ENCODE data around the gene FAM43A.

The FAM43A gene

DNA sequence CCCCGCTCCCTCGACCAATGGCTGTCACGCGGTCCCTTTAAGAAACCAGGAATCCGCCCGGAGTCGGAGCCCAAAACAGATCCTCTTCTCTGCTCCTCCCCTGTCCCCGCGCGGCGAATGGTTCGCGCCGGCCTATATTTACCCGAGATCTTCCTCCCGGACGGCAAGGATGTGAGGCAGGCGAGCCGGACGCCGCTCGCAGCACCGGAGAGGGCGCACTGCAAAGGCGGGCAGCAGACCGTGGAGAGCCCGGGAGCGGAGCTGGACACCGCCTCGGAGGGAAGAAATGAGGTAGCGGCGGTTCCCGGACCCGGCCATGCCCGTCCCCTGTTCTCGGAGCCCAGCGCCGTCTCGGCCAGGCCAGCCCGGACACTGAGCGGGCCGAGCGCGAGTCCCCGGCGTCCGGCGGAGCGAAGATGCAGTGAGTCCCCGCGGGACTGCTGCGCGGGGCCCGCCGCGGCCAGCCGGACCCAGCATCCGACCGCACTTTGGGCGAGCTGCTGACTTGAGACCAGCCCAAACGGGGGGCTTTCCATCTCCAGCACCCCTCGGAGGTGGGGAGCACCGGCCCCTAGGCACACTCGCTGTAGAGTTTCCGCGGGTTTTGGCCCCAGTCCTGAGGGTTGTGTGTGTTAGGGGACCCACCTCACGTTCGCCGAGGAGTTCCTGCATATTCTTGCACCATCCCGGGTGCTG, at the start of gene FAM43A:
Gene FAM43A (plus strand): TSS at position 166 of the 696 bp plus-strand sequence. CDS start 944 bp downstream, outside the sequence.
- DNase-seq: peak; percentile 86 to 90

DNA sequence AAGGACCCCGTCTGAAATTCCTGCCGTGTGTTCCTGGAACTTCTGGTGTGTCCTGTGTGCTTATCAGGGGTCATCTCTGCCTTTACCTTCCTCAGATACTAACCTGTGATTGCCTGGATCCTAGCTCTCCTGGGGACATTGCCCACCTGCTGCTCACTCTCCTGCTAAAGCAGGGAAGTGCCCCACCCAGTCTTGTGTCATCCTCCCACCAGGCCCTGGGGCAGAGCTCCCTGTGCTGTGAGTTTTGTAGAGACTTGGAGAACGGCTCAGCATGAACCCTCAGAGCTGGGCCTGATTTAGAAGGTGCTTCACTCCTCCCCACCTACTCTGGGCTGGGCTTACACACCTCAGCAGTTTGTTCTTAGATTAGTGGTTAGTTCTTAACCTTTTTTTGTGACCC, 48.6 kb upstream of the FAM43A start:
- DNase-seq: peak in 1 of 2 experiments; percentile 10

DNA sequence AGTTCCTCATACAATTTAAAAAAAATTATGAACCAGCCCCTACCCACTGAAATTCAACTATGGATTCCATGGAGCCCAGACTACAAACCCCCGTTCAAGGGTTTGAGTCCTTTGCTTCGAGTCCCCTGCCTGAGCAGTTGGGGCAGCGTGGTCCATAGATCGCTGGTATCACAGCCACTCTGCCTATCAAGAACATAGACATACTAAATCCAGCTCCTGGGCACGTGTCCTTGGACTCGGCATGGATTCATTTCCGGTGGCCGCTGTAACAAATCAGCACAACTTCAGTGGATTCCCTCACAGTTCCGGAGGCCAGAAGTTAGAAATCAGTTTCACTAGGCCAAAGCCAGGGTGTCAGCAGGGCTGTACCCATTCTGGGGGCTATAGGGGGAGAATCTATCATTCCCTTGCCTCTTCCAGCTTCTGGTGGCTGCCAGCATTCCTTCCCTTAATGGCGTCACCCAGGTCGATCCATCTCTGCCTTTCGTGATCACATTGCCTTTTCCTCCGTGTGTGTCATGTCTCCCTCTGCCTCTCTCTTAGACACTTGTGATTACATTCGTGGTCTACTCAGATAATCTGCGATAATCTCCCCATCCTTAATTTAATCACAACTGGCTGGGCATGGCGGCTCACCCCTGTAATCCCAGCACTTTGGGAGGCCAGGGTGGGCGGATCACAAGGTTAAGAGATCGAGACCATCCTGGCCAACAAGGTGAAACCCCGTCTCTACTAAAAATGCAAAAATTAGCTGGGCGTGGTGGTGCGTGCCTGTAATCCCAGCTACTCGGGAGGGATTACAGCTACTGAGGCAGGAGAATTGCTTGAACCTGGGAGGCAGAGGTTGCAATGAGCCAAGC, 47.9 kb upstream of the FAM43A start:
- DNase-seq: no peak

DNA sequence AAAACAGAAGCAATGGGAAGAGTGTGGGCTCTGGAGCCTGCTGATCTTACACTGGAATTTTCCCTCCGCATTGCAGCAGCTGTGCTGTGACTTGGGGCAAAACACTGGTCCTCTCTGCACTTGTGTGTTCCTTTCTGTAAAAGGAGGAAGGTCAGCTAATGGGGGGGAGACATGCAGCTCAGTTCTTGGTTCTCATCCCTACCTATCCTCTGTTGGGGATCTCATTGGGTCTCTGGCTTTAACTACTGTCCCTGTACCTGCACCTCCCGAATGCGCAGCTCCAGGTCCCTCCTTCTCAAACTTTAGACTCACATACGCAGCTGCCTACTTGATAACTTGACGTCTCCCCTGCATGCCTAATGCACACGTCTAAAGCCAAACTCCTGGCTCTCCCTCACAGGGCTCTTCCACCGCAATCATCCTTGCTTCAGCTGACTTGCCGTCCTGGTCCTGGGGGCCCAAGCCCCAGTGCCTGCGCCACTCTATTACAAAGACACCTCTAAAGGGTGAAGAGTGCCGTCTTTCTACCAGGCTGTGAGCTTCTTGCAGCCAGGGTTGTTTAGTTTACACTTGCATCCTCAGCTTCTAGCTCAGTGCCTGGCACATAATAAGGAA, 46.6 kb upstream of the FAM43A start:
- no peak for DNase-seq

DNA sequence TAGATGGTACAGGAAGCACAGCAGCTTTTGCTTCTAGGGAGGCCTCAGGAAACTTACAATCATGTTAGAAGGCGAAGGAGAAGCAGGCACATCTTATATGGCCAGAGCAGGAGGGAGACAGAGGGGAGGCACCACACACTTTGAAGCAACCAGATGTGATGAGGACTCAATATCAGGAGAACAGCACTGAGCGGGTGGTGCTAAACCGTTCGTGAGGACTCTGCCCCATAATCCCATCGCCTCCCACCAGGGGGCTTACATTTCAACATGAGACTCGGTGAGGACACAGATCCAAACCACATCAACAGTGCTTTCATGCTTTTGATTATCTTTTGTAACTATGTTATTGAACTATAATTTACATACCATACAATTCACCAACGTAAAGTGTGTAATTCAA, 44.9 kb upstream of the FAM43A start:
- no peak for DNase-seq

DNA sequence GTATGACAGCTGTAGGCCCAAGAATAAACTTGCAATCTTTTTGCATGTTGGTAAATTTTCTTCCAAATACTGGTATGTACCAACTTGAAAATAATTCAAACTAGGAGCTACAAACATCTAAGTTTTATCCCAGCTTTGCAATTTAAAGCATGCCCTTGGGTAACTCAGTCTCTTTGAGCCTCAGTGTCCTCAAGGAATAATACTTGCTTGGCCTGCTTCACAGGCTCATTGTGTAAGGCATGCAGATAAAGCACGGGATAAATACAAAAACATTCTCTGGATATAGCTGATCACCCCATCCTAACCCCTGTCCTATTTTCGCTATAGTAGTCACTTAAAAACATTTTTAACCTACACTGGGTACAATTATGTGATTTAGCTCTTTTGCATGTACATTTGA, 42.9 kb upstream of the FAM43A start:
- no peak for DNase-seq

DNA sequence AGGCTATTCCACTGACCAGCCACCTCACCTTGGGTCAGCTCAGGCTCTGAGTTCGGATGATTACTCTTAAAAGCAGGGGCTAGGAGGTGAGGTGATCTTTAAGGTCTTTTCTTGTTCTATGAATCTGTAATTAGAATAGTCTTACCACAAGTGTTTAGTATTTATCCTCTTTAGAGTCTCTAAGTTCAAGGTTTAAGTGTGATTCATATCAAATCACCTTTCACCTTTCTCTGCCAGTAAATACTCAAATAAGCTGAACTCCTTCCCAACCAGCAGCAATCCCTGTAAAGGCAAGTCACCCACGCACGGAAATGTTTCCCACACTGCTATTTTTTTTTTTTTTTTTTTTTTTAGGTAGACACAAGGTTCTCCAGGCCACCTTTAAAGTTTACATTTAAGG, 37.9 kb upstream of the FAM43A start:
- DNase-seq: no peak

GRCh38 chr3:194654443-194654842, 31.2 kb upstream of the FAM43A start:
- no peak for DNase-seq

DNA sequence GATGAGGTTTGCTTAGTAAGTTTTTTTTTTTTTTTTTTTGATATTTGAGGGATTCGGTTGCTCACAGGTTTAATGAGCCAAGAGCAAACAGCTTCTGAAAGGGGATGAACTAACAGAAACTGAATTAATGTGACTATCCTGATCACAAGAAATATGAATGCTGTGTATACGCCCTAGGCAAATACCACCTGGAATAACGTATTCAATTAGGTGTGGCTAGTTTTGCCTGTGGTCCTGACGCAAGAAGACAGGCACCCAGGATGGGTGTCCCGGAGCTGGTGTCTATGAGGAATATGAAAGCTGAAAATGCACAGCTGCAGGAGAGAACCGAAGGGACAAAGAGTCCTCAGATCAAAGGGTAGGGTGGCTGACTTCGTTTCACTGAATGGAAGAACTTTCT, 28.2 kb upstream of the FAM43A start:
- peak in 1 of 2 experiments; percentile 25 for DNase-seq

DNA sequence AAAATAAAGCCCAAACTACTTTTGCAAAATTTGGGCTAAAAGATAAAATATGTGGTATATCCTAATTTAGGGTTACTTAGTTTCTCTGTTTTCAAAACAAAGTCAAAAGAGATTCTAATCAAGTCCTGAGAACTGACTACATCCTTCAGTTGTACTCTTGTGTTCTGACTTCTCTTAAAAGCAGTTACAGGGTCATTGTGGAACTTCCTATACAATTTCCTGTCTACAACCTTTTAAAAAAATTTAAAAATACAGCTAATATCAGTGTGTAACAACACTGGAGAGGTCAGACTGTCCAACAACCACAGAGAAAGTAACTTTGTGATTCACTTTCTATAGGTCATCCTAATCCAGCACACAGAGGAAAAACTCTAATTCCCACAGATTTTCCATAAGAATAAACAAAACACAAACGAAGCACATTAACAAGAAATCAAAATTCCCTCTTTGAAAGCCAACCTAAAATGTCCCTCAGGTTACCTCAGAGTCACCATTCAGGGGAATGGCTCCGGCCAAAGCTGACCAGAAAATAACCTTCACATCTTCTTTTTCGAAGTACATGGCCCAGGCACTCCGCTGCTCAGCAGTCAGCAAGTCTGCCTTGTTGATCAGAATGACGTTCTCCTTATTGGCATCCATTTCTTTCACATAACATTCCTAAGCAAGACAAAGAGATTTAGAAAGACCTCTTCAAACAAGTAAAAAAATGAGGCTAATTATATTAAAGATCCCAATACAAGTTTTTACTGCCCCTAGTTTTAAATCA, 27.0 kb upstream of the FAM43A start:
- DNase-seq: no peak

GRCh38 chr3:194659778-194660177, 25.9 kb upstream of the FAM43A start:
- no peak for DNase-seq

DNA sequence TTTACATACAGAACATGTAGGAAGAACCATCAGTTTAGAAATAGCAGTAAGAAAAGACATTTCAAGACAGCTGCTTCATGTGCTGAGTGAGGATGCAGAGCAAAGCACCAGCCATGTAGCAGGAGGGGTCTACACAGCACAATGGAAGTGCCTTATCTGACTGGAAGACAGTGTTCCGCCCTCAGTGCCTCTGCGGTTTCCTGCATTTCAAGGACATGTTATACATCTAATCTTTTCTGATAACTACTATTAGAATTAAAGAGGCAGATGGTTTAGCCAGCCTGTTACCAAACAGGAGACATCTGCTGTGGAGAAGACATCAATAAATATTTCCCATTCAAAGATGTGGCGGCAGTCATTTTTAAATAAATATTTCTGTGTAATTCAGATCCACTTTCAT, 24.3 kb upstream of the FAM43A start:
- no peak for DNase-seq

- no peak for DNase-seq
Observed at GRCh38 chr3:194661946-194662345, 23.7 kb upstream of the FAM43A start.

GRCh38 chr3:194664857-194665256, 20.8 kb upstream of the FAM43A start:
- DNase-seq: no peak

DNA sequence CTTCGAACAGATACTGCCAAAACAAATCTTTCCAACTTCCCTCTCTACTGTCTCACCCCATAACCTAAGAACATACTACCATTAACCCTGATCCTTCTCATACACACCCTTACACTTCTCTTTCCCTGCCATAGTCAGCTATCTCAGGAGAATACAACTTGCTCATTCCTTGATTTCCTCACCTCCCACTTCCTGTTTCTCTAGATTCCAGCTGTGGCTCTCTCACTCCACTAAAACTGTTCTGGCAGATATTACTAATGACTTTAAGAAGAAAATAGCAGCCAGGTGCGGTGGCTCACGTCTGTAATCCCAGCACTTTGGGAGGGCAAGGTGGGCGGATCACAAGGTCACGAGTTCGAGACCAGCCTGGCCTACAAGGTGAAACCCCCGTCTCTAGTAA, 18.3 kb upstream of the FAM43A start:
- no peak for DNase-seq

GRCh38 chr3:194671511-194671899, 14.2 kb upstream of the FAM43A start:
- peak; percentile 43 to 53 for DNase-seq

- peak; percentile 97 to 99 for DNase-seq
Observed at GRCh38 chr3:194671900-194672808, 13.5 kb upstream of the FAM43A start, which contains the start of gene LSG1. Gene LSG1 (minus strand): TSS chr3:194672191. CDS start chr3:194672162, 29 bp downstream.

GRCh38 chr3:194672876-194673275, 12.8 kb upstream of the FAM43A start:
- no peak for DNase-seq

DNA sequence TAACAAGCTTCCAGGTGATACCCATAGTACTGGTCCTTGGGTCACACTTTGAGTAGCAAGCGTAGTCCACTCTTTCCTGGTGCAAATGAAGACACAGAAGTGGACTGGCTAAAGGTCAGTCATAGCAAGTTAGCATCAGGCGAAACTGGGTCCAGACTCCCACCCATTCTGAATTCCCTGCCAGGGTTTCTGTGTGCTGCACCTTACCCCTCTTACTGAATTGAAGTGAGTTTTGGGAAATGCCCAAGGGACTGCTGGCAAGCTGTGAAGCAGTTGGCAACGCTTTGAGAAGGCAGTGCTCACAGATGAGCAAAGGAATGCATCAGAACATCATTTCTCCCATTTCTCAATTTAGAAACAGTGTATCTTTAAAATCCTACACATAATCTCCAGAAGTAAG, 11.9 kb upstream of the FAM43A start:
- no peak for DNase-seq

DNA sequence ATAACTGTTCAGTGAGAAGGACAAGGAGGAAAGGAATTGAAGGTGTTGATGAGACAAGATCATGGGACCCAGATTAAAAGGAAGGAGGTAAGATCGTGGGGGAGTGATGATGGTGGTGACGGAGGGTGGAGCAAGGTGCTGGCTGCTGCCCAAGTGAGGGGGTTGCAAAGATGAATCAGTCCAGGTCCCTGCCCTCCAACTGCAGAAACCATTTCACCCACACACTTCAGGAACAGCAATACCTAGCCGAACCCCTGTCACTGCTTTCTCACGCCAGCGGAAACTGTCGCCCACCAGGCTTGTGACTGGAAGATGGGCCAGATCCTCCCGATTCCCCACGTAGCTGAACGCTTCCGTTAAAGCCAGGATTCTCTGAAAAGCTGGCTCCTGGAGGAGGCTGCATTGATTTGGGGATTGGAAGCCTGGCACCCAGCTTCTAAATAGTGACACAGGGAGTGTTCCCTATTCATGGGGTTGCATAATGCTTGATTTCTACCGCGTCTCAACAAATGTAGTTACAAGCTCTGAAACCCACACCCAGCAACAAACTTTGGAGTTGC, 10.5 kb upstream of the FAM43A start:
- no peak for DNase-seq

DNA sequence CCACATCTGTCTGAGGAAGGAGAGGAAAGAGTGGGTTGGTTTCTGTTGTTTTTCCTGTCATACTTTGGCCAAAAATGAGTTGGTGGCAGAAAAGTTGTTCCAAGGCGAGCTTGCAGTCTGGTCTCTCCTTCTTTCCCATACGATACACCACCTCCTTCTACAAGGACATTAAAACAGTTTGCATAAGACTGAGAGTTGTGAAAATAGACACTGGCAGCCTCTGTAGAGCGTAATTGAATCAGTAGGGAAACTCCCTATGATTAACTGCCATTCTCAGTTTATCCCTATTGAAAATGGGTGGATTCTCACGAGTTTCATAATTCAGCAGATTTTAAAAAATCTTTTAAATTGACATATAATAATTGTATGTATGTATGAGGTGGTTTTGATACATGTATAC, 10.0 kb upstream of the FAM43A start:
- DNase-seq: no peak

DNA sequence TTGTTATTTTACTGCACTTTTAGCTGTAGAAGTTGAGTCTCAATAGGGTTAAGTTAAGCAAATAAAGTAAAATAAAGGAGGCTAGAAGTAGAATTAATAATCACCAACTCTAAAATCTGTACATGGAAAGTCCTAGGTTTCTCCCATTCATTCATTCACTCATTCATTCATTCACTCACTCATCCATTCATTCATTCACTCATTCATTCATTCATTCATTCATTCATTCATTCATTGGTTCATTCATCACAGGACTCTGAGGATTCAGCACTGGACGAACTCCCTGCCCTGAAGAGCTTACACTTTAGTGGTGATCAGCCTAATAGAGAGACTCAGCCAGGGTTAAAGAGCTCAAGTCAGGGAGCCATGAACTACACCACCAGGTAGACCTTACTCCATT, 9.2 kb upstream of the FAM43A start:
- DNase-seq: no peak
